HL-60/S4 treated with phorbol 12-myristate 13-acetate at 8.2 ng/mL for 4 days and 3 days (cell line): ENCODE measurements around the gene HK2.
"Not testable (repeated sequence)": the region's sequence is repeated elsewhere in the genome, so short reads cannot be mapped to it uniquely, and the experiment has no call there.

Experiments
- in situ Hi-C: fragments of 300-500 bp; cut with MboI; formaldehyde crosslinking; loops from 2 replicates; pipeline ENCODE4 v1.15.0; 2022; ENCODE audit warnings: low sequenced_read_pairs

HK2 gene

GRCh38 chr2:74891136-74891764 lies 57.3 kb downstream of the HK2 start:
- in situ Hi-C loops = no loop called here

GRCh38 chr2:74891816-74892215 lies 57.9 kb downstream of the HK2 start:
- in situ Hi-C loops = not testable (repeated sequence)

GRCh38 chr2:74892609-74893008 lies 58.7 kb downstream of the HK2 start:
- in situ Hi-C loops = no loop called here

DNA sequence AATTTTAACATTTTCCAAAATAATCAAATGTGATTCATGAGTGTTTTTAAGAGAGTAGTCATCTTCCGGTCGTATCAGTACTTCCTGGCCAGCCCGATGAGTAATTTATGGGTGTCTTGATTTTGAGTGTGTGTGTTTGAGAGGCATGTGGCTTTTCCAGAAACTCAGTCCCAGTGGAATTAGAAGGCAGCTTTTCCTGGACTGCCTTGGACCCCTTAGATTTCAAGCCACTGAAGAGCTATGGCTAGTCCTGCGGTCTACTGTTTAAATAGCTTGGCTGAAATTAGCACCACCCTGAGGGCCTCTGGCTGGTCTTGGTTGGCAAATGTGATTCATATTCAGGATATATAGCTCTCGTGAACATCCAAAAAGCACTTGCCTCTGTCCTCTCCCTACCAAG lies 59.4 kb downstream of the HK2 start:
- in situ Hi-C loops = no loop called here

- in situ Hi-C loops = no loop called here
Observed at GRCh38 chr2:74894272-74894981, 60.5 kb downstream of the HK2 start.

GRCh38 chr2:74895001-74895400 lies 61.1 kb downstream of the HK2 start:
- in situ Hi-C loops = no loop called here

- in situ Hi-C loops = no loop called here
Observed at GRCh38 chr2:74896232-74896631, 62.3 kb downstream of the HK2 start.

- in situ Hi-C loops = not testable (repeated sequence)
Observed at GRCh38 chr2:74900225-74900624, 66.3 kb downstream of the HK2 start.

GRCh38 chr2:74902281-74902860 lies 68.4 kb downstream of the HK2 start:
- in situ Hi-C loops = no loop called here

GRCh38 chr2:74906395-74906794 lies 72.5 kb downstream of the HK2 start:
- in situ Hi-C loops = no loop called here

DNA sequence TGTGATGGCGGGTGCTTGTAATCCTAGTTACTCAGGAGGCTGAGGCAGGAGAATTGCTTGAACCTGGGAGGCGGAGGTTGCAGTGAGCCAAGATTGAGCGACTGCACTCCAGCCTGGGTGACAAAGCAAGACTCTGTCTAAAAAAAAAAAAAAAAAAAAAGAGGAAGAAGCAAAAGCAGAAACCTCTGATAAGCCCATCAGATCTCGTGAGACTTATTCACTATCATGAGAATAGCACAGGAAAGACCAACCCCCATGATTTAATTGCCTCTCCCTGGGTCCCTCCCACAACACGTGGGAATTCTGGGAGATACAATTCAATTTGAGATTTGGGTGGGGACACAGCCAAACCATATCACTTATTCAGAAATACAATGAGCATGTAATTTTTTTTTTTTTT lies 73.6 kb downstream of the HK2 start:
- in situ Hi-C loops = not testable (repeated sequence)

GRCh38 chr2:74908748-74909444 lies 75.0 kb downstream of the HK2 start:
- in situ Hi-C loops = no loop called here

GRCh38 chr2:74910245-74910644 lies 76.3 kb downstream of the HK2 start:
- in situ Hi-C loops = no loop called here

- in situ Hi-C loops = no loop called here
Observed at GRCh38 chr2:74911061-74911460, 77.1 kb downstream of the HK2 start.

- in situ Hi-C loops = no loop called here
Observed at GRCh38 chr2:74915743-74916142, 81.8 kb downstream of the HK2 start.

- in situ Hi-C loops = no loop called here
Observed at GRCh38 chr2:74916394-74916793, 82.5 kb downstream of the HK2 start.

DNA sequence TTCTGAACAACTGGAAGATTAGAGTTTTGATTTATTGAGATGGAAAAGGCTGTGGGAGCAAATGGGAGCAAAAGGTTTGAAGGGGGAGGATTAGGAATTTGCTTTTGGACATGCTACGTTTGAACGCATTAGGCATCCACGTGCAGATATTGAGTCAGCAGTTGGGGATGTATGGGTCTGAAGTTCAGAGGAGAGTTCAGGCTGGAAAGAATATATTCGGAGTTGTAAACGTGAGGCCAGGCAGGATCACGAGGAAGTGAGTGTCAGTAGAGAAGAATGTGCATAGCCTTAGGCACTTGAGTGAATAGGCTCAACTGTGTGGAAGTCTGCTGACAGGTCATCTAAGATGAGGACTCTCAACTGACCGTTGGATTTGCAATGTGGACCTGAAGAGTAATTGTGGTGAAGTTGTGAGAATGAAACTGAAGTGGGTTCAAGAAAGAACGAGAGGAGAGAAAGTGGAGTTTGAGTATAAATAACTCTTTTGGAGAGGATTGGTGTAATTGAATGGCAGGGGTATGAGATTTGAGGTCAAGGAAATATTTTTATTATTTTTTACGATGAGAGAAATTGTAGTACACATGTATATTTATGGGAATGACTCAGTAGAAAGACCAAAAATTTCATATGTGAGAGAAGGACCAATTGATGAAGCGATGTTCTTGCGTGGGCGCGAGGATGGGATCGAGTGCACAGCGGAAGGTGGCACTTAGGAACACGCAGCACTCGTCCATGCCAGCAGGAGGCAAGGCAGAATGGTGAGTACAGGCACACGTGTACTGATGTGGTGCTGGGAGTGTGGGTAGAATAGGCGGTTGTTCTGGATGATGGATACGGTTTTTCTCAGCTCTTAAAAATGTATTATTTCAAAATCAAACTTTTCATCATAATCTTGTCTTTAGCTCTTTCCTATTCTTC lies 84.0 kb downstream of the HK2 start:
- in situ Hi-C loops = no loop called here

DNA sequence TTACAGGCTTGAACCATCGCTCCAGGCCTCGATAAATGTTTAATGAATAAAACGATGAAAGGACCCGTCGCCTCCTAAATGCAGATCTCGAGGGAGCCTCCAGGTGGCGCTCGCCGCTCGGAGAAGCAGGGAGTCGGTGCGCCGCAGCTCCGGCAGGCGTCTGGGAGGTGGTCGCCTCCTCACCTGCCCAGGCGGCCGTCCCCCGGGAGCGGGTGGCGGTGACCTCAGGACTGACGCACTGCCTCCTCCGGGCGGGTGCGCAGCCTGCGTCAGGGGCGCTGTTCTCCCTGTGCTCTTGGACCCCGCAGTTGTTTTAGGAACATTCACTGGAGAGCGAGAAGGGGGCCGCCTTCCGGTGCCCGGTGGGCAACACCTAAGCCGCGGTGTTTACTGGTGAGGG lies 85.9 kb downstream of the HK2 start:
- in situ Hi-C loops = no loop called here

- in situ Hi-C loops = no loop called here
Observed at GRCh38 chr2:74921236-74921736, 87.4 kb downstream of the HK2 start.

DNA sequence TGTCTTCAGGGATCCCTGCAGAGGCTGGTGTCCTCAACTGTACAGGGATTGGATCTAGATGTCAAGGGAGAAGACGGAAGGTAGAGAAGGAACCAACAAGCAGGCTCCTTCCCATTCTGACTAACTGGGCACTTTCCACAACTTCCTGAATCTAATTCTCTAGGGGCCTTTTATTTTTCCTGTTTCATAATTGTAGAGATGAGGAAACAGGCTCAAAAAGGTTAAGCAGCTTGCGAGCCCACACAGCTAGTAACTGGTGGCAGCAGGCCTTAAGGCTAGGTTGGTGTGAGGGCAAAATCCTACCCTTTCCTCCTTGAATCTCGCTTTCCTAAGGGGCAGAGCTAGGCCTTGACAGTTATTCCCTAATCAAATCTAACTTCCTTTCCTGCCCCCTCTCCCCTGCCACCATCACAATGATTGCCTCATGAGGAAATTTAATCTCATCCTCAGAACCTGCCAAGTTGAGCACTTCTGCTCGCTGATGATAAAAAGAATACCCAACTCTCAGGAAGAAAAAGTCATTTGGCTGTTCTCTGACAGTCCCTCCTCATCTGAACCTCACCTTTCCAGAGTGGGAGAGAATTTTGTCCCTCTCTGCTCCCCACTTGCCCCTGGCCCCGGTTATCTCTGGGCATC lies 88.8 kb downstream of the HK2 start:
- in situ Hi-C loops = no loop called here
